Stimulated activated CD4-positive, alpha-beta T cell treated with anti-CD3 and anti-CD28 coated beads, TNF-alpha, amount 100 ng/mL, for 1 hour (primary cell): Measurements from ENCODE around the gene ACP5.
"Not testable (repeated sequence)": the region's sequence is repeated elsewhere in the genome, so short reads cannot be mapped to it uniquely, and the experiment has no call there.

ENCODE experiments used
- DNase-seq, 3 donors: peaks; one replicate each; pipeline ENCODE4 v3.0.0-alpha.2; 2020; ENCODE audit warnings: low read depth in 3 of 3, low spot score in 1 of 3

Gene ACP5

GRCh38 chr19:11580116-11580515 lies 2.7 kb upstream of the ACP5 start:
- DNase-seq = no peak

GRCh38 chr19:11578258-11579142 lies 1.1 kb upstream of the ACP5 start:
- no peak for DNase-seq

GRCh38 chr19:11576227-11576626 lies 1.2 kb downstream of the ACP5 start:
- no peak for DNase-seq

GRCh38 chr19:11574689-11575088 lies 2.8 kb downstream of the ACP5 start:
- DNase-seq = no peak

- DNase-seq = not testable (repeated sequence)
Measured at GRCh38 chr19:11573763-11574162, 3.7 kb downstream of the ACP5 start.

- DNase-seq = not testable (repeated sequence)
Measured at GRCh38 chr19:11573354-11573753, 4.1 kb downstream of the ACP5 start.

- DNase-seq = no peak
Measured at GRCh38 chr19:11570039-11570462, 7.4 kb downstream of the ACP5 start.

- DNase-seq = no peak
Measured at GRCh38 chr19:11566164-11566563, 11.3 kb downstream of the ACP5 start.

GRCh38 chr19:11565649-11565980 lies 11.8 kb downstream of the ACP5 start:
- DNase-seq = not testable (repeated sequence)

GRCh38 chr19:11564082-11564807 lies 13.2 kb downstream of the ACP5 start:
- not testable (repeated sequence) for DNase-seq

GRCh38 chr19:11563532-11563931 lies 13.9 kb downstream of the ACP5 start:
- no peak for DNase-seq

- DNase-seq = no peak
Measured at GRCh38 chr19:11560404-11561051, 16.9 kb downstream of the ACP5 start.

GRCh38 chr19:11558881-11559828 lies 18.3 kb downstream of the ACP5 start, which contains the start of gene ELOF1:
Gene ELOF1, minus strand, starts transcription at chr19:11559230. Its CDS starts 4,883 bp downstream, at chr19:11554347.
- peak; percentile 89 to 94 (median 92) for DNase-seq

- no peak for DNase-seq
Measured at GRCh38 chr19:11556634-11557420, 20.6 kb downstream of the ACP5 start.

- no peak for DNase-seq
Measured at GRCh38 chr19:11555246-11555645, 22.2 kb downstream of the ACP5 start.

- DNase-seq = no peak
Measured at GRCh38 chr19:11554160-11554559, 23.3 kb downstream of the ACP5 start.

- DNase-seq = no peak
Measured at GRCh38 chr19:11552666-11553372, 24.6 kb downstream of the ACP5 start.

- DNase-seq = no peak
Measured at GRCh38 chr19:11551603-11552235, 25.7 kb downstream of the ACP5 start.

GRCh38 chr19:11550265-11550664 lies 27.2 kb downstream of the ACP5 start:
- DNase-seq = no peak
